Measurements from ENCODE around the gene MEF2D.

DNA sequence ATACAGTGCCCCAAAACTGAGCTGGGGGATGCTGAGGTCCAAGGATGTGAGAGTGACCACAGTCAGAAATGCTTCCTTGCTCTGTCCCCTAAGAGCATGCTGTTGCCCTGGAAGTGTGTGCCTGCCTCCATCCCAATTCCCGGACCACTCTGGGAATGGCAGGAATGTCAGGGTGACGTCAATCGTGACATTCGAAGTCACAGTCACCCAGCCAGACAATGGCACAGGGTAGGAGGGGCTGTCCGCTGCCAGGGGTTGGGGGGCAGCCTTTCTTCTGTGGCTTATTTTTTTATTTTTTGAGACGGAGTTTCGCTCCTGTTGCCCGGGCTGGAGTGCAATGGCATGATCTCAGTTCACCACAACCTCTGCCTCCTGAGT is 22.3 kb downstream of the MEF2D start:
- TF ChIP-seq EZH2phosphoT487 (IDR thresholded peaks at IDR 0.05; ENCODE audit: insufficient read depth, low read depth) (no peak), EZH2 (IDR thresholded peaks at IDR 0.05; ENCODE audit: insufficient read depth, poor library complexity, severe bottlenecking) (no peak)
